GM12875 (cell line): ENCODE data around the gene BPIFB2.
"Not testable (repeated sequence)": the region's sequence is repeated elsewhere in the genome, so short reads cannot be mapped to it uniquely, and the experiment has no call there.

Experiments used
- H3K4me3 ChIP-seq: one replicate; pipeline ENCODE4 v1.5.1; 2011; ENCODE audit warnings: low read depth, low read length, control low read depth
- CTCF ChIP-seq: IDR thresholded peaks from 2 replicates; pipeline ENCODE4 v1.5.1; 2011; ENCODE audit warnings: low read depth, mild to moderate bottlenecking, control low read depth, inconsistent platforms, low read length, moderate library complexity, borderline replicate concordance; ENCODE audit not compliant: insufficient read depth

BPIFB2 gene

DNA sequence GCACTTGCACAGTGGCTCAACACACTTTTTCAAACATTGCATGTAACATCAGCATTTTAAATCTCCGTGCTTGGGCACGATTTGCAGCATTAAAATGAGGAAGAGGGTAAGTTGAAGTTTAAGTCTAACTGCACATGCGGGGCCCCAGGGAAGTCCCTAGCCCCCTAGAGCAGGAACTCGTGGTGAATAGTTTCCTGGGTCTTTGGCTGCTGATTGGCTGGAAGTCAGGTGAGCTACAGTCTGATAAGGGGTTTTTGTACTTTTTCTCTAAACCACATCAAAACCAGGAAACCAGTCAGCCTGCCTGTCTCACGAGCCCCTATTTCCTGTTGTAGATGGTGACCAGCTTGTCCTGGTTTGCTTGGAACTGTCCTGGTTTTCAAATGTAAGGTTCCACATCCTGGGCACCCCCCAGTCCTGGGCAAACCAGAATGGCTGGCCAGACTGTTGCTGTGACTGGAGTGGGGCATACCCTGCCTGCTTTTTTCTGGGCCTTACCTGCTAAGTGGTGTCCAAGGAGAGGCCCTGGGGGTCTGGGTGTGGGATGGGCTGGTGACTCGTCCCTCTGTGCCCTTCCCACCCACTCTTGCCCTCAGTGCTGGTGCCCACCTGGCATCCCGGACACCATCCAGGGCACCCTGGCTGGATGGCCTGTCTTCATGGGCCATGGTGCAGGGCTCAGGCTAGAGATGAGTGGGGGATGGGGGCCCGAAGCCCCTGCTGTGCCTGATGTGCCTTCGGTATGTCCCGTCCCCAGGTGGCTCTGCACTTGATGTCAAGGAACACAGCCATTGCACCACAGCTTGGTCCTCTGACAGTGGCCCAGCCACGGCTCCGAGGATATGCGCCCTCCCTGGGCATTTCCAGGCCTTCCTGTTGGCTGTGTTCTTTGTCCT lies 35.1 kb upstream of the BPIFB2 start:
- no peak overlapping the region for H3K4me3 ChIP-seq
- TF ChIP-seq CTCF, result no peak

DNA sequence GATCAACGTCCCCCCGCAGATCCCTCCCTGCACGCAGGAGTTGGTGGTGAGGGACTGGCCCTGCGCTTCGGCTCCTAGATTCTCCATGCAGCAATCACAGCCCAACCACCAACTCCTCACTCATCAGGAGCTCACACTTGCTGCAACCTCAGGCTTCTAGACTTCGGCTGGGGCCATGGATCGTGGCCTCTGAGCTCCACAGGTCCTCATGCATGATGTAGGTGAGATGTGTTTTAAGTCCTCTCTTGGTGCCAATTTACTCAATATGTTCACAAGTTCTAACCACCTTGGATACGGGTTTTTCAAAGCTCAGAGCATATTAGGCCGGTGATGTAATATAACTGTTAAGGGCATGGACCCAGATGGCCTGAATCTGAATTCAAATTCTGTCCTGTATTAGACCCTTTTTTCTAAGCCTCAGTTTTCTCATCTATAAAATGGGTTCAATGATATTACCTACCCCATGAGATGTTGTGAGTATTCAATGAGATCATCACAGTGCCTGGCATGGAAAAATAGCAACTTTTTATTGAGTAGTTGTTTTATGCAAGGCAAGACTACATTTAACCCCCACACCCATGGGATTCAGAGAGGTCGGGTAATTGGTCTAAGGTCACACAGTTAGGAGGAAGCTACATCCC lies 34.3 kb upstream of the BPIFB2 start:
- no peak for TF ChIP-seq CTCF
- no peak overlapping the region for H3K4me3 ChIP-seq

GRCh38 chr20:32974204-32975064 lies 33.1 kb upstream of the BPIFB2 start:
- not testable (repeated sequence) for H3K4me3 ChIP-seq

- not testable (repeated sequence) for H3K4me3 ChIP-seq
Observed at GRCh38 chr20:32975121-32975520, 32.4 kb upstream of the BPIFB2 start.

GRCh38 chr20:32975698-32976674 lies 31.5 kb upstream of the BPIFB2 start:
- TF ChIP-seq CTCF, result no peak
- no peak overlapping the region for H3K4me3 ChIP-seq

GRCh38 chr20:32976746-32977145 lies 30.8 kb upstream of the BPIFB2 start:
- no peak for TF ChIP-seq CTCF
- H3K4me3 ChIP-seq, result no peak overlapping the region

- H3K4me3 ChIP-seq, result no peak overlapping the region
- no peak for TF ChIP-seq CTCF
Observed at GRCh38 chr20:32977281-32978008, 30.1 kb upstream of the BPIFB2 start.
